GM12878 (cell line): ENCODE results near the gene AP2B1. TPM values are rescaled to one million over a fixed set of nuclear protein-coding genes. Genes with fewer than 3 reads are reported as not detected.

Source experiments
- ATAC-seq: fragments of 200-7000 bp; cut with Tn5 transposase; 3 replicates; pipeline ENCODE4 v1.9.1; 2020; ENCODE audit warnings: mild to moderate bottlenecking, moderate library complexity
- BruUV-seq: library from RNA; stranded (reverse); fragments of 400-500 nt; replicated peaks from 2 replicates; lab custom pipeline; 2021; lab: Mats Ljungman, UMichigan
- CTCF ChIA-PET: fragments of 300-600 bp; sonication (Branson Sonifier 250); formaldehyde crosslinking; extraction: SDS; loops from one replicate; lab custom pipeline; 2021; ENCODE audit warnings: inconsistent platforms; lab: Yijun Ruan, JAX
- POLR2A ChIA-PET: fragments of 350-600 bp; formaldehyde crosslinking; extraction: SDS; loops from one replicate; lab custom pipeline; 2021; ENCODE audit warnings: inconsistent platforms; lab: Charles Lee
- RAD21 ChIA-PET: fragments of 300-600 bp; sonication (Branson Sonifier 250); formaldehyde crosslinking; loops from one replicate; lab custom pipeline; 2023; ENCODE audit warnings: antibody characterized with exemption; ENCODE audit not compliant: unreplicated experiment; lab: Charles Lee
- SMC1A ChIA-PET: fragments of 300-600 bp; sonication (Branson Sonifier 250); formaldehyde crosslinking; loops from one replicate; lab custom pipeline; 2023; ENCODE audit not compliant: unreplicated experiment, uncharacterized antibody; lab: Charles Lee
- DNase-seq: peaks from one replicate; pipeline ENCODE4 v3.0.0-alpha.2; 2011; ENCODE audit warnings: low read depth, low spot score
- FAIRE-seq: peaks from 3 replicates; lab custom pipeline; 2011; peaks lifted over from hg19 to GRCh38; lab: Jason Lieb, UNC
- H2AFZ ChIP-seq: 2 replicates; pipeline ENCODE4 v1.6.0; 2011; ENCODE audit warnings: low read depth, low read length, control low read depth; ENCODE audit not compliant: control insufficient read depth
- H3K27ac ChIP-seq: 2 replicates; pipeline ENCODE4 v1.5.1; 2011; ENCODE audit warnings: control low read depth; ENCODE audit not compliant: control insufficient read depth, insufficient read depth
- H3K27me3 ChIP-seq, 2 experiments: replicated peaks in 1 of 2; 2 replicates each; pipeline versions ENCODE4 v1.6.0 to v1.6.1; 2011; ENCODE audit warnings: low read length in 1 of 2; ENCODE audit not compliant: control insufficient read depth in 2 of 2, insufficient read depth in 2 of 2
- H3K36me3 ChIP-seq, 2 experiments: 2 replicates each; pipeline ENCODE4 v1.5.1; 2011; ENCODE audit warnings: low read length in 1 of 2; ENCODE audit not compliant: control insufficient read depth in 2 of 2, insufficient read depth in 2 of 2
- H3K4me1 ChIP-seq: 2 replicates; pipeline ENCODE4 v1.6.1; 2011; ENCODE audit warnings: mild to moderate bottlenecking, low read length, moderate library complexity, mixed read lengths; ENCODE audit not compliant: control insufficient read depth, insufficient read depth
- H3K4me2 ChIP-seq: 2 replicates; pipeline ENCODE4 v1.6.0; 2011; ENCODE audit warnings: control low read depth; ENCODE audit not compliant: control insufficient read depth, insufficient read depth
- H3K4me3 ChIP-seq: fragments of 200-600 bp; sonication (generic); 2 replicates; pipeline ENCODE4 v1.5.1; 2016
- H3K79me2 ChIP-seq: 2 replicates; pipeline ENCODE4 v1.6.0; 2011; ENCODE audit warnings: low read length; ENCODE audit not compliant: control insufficient read depth, insufficient read depth
- H3K9ac ChIP-seq: 2 replicates; pipeline ENCODE4 v1.8.0; 2011; ENCODE audit warnings: low read length, control low read depth, mixed read lengths; ENCODE audit not compliant: control insufficient read depth, insufficient read depth
- H3K9me3 ChIP-seq: replicated peaks from 3 replicates; pipeline ENCODE4 v1.5.1; 2011; ENCODE audit warnings: mild to moderate bottlenecking, low read length; ENCODE audit not compliant: control insufficient read depth, insufficient read depth
- H4K20me1 ChIP-seq: 2 replicates; pipeline ENCODE4 v1.6.0; 2011; ENCODE audit not compliant: control insufficient read depth, insufficient read depth
- CBX5 ChIP-seq: sonication (generic); IDR thresholded peaks from 2 replicates; pipeline ENCODE4 v1.6.1; 2016; ENCODE audit warnings: low read depth, moderate library complexity, mild to moderate bottlenecking, inconsistent platforms
- GATAD2B ChIP-seq: fragments of 450-650 bp; conservative IDR thresholded peaks from 2 replicates; pipeline ENCODE4 v1.6.1; 2017; ENCODE audit warnings: low read depth, mild to moderate bottlenecking, moderate library complexity
- RBBP5 ChIP-seq: fragments of 200-600 bp; sonication (generic); conservative IDR thresholded peaks from 2 replicates; pipeline ENCODE4 v1.6.1; 2016
- TARDBP ChIP-seq: IDR thresholded peaks from 2 replicates; pipeline ENCODE4 v1.6.1; 2016; ENCODE audit warnings: borderline replicate concordance
- WGBS: methylation state at CpG from one replicate; pipeline ENCODE4 v1.1.6; 2016; ENCODE audit warnings: low lambda C conversion rate; ENCODE audit not compliant: insufficient replicate concordance, insufficient coverage; ENCODE audit errors: missing lambda C conversion rate; 5-methylcytosine and 5-hydroxymethylcytosine counted together
- in situ Hi-C: fragments of 300-500 bp; cut with MboI; formaldehyde crosslinking; loops from 9 replicates; pipeline ENCODE4 v1.14.3; 2018; ENCODE audit warnings: mixed read lengths
- intact Hi-C: fragments of 100-400 bp; cut with micrococcal nuclease; formaldehyde crosslinking; loops from one replicate; pipeline ENCODE4 v1.14.2; 2022; ENCODE audit not compliant: unreplicated experiment
- polyA plus RNA-seq, 11 experiments: library from polyadenylated mRNA; depleted of rRNA in 4 of 11; unstranded in 6 of 11; stranded (reverse) in 5 of 11; fragments of >200 nt; fragmentation: Nextera tagmentation in 4 of 11; fragmentation: Illumina TruSeq in 1 of 11; extraction: Ambion mirVana in 4 of 11; extraction: Trizol in 1 of 11; gene quantifications; 1 replicate in 1 of 11; 2 replicates in 10 of 11; pipeline versions ENCODE4 v1.2.1 to v1.2.3, GENCODE V29; 2011 to 2016; ENCODE audit warnings: inconsistent platforms in 2 of 11, missing spikeins in 2 of 11, low read depth in 1 of 11
- total RNA-seq, 4 experiments: library from RNA; depleted of rRNA in 3 of 4; stranded (reverse); fragments of >200 nt in 3 of 4; fragmentation: Illumina TruSeq in 1 of 4; extraction: Trizol in 1 of 4; gene quantifications; 2 replicates each; pipeline versions ENCODE4 v1.2.1 to v1.2.3, GENCODE V29; 2013 to 2021
- TF ChIP-seq, protein P1 (sequence below): fragments of 450-650 bp; formaldehyde crosslinking; IDR thresholded peaks from 2 replicates; pipeline ENCODE4 v1.5.0; 2022; ENCODE audit warnings: mild to moderate bottlenecking, missing genetic modification characterization
- TF ChIP-seq, protein P2 (sequence below): fragments of 450-650 bp; IDR thresholded peaks from 2 replicates; pipeline ENCODE4 v1.6.1; 2017; ENCODE audit warnings: mild to moderate bottlenecking, moderate library complexity
- TF ChIP-seq, protein P3 (sequence below): fragments of 450-650 bp; IDR thresholded peaks from 2 replicates; pipeline ENCODE4 v1.6.1; 2017; ENCODE audit warnings: mild to moderate bottlenecking, low read depth, inconsistent platforms; ENCODE audit not compliant: poor library complexity, severe bottlenecking

AP2B1 gene
- total and polyA plus RNA-seq, 10 of the 15 experiments (the other 5 are each of a cell fraction or from before 2014, with no cell fraction given) = 18.6 to 112 (median 53.9) TPM

DNA sequence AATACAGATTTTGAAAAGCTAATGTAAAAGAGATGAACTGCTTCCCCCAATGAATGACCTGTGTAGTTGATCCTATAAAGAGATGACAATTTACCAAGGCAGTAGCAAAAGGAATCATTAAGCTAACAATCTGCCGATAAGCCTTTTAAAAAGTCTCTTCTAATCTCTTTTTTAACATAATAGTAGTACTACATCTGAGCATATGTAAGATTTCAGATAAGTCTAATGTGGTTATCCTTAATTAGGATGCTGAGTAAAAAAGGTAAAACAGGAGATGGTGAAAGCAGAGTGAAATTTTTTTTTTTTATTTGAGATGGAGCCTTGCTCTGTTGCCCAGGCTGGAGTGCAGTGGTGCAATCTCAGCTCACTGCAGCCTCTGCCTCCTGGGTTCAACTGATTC, 118.1 kb downstream of the AP2B1 start:
- TF ChIP-seq RBBP5 = no peak
- TF ChIP-seq GATAD2B = no peak
- no peak for TF ChIP-seq CBX5
- DNase-seq = no peak
- H3K79me2 ChIP-seq = no peaks in the 10 kb centered on the region
- no peak overlapping the region for H3K9ac ChIP-seq
- intact Hi-C loops (no loop called here), in situ Hi-C loops (no loop called here)
- no peak overlapping the region for H3K27ac ChIP-seq
- H3K4me3 ChIP-seq = no peak overlapping the region
- no peak for ATAC-seq
- peaks cover 1 to 3% of the 10 kb centered on the region in 2 experiments; a peak in 1 of 4 replicates for H3K36me3 ChIP-seq
- H2AFZ ChIP-seq = no peak overlapping the region
- H4K20me1 ChIP-seq = no peaks in the 10 kb centered on the region
- no peaks in the 10 kb centered on the region; the same call in 1 of the 2 replicates for H3K4me1 ChIP-seq
- FAIRE-seq = no peak
- ChIA-PET RAD21 (no interaction called here), POLR2A (no interaction called here), CTCF (interaction anchor here (0.9 kb wide), 1 partner anchor 92 kb away, joined by 3 read pairs; no protein-coding TSS in a partner anchor), SMC1A (no interaction called here)
- no peak overlapping the region for H3K4me2 ChIP-seq
- BruUV-seq = no TSS peak
- H3K9me3 ChIP-seq = no peaks in the 10 kb centered on the region
- WGBS = 100% methylated on average over 1 of the region's 1 CpG
- no peaks in the 10 kb centered on the region for H3K27me3 ChIP-seq

DNA sequence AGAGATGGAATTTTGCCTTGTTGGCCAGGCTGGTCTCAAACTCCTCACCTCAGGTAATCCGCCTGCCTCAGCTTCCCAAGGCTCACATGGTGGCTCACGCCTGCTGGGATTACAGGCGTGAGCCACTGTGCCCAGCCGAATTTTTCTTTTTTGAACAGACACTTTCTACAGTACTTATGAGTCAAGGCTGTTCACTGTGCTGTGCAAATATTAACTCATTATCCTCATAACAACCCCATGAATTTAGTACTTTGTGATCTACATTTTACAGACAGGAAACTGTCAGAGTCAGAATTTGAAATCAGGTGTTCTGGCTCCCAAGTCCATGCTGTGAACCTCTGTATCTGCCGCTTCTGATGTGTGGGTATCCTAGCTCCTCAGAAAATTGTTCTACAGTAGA, 118.6 kb downstream of the AP2B1 start:
- no TSS peak for BruUV-seq
- ATAC-seq = no peak
- POLR2A ChIA-PET = no interaction called here

More for the DNA sequence above, 118.6 kb downstream of the AP2B1 start:
- H2AFZ ChIP-seq = no peak overlapping the region
- WGBS = 51% methylated on average over 5 of the region's 5 CpGs
- H3K79me2 ChIP-seq = no peaks in the 10 kb centered on the region
- H3K36me3 ChIP-seq = peaks cover 1 to 4% of the 10 kb centered on the region in 2 experiments; a peak in 2 of 4 replicates
- no peaks in the 10 kb centered on the region for H4K20me1 ChIP-seq
- in situ Hi-C loops (no loop called here), intact Hi-C loops (no loop called here)
- SMC1A ChIA-PET = no interaction called here
- no peak for FAIRE-seq
- no peaks in the 10 kb centered on the region; the same call in 1 of the 2 replicates for H3K4me1 ChIP-seq
- no peak overlapping the region for H3K9ac ChIP-seq
- H3K27ac ChIP-seq = no peak overlapping the region
- H3K4me2 ChIP-seq = no peak overlapping the region
- no peak for DNase-seq
- no peak for TF ChIP-seq TARDBP
- TF ChIP-seq, protein P1, sequence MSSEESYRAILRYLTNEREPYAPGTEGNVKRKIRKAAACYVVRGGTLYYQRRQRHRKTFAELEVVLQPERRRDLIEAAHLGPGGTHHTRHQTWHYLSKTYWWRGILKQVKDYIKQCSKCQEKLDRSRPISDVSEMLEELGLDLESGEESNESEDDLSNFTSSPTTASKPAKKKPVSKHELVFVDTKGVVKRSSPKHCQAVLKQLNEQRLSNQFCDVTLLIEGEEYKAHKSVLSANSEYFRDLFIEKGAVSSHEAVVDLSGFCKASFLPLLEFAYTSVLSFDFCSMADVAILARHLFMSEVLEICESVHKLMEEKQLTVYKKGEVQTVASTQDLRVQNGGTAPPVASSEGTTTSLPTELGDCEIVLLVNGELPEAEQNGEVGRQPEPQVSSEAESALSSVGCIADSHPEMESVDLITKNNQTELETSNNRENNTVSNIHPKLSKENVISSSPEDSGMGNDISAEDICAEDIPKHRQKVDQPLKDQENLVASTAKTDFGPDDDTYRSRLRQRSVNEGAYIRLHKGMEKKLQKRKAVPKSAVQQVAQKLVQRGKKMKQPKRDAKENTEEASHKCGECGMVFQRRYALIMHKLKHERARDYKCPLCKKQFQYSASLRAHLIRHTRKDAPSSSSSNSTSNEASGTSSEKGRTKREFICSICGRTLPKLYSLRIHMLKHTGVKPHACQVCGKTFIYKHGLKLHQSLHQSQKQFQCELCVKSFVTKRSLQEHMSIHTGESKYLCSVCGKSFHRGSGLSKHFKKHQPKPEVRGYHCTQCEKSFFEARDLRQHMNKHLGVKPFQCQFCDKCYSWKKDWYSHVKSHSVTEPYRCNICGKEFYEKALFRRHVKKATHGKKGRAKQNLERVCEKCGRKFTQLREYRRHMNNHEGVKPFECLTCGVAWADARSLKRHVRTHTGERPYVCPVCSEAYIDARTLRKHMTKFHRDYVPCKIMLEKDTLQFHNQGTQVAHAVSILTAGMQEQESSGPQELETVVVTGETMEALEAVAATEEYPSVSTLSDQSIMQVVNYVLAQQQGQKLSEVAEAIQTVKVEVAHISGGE (CRISPR knock-in tag) = no peak
- TF ChIP-seq, protein P2, sequence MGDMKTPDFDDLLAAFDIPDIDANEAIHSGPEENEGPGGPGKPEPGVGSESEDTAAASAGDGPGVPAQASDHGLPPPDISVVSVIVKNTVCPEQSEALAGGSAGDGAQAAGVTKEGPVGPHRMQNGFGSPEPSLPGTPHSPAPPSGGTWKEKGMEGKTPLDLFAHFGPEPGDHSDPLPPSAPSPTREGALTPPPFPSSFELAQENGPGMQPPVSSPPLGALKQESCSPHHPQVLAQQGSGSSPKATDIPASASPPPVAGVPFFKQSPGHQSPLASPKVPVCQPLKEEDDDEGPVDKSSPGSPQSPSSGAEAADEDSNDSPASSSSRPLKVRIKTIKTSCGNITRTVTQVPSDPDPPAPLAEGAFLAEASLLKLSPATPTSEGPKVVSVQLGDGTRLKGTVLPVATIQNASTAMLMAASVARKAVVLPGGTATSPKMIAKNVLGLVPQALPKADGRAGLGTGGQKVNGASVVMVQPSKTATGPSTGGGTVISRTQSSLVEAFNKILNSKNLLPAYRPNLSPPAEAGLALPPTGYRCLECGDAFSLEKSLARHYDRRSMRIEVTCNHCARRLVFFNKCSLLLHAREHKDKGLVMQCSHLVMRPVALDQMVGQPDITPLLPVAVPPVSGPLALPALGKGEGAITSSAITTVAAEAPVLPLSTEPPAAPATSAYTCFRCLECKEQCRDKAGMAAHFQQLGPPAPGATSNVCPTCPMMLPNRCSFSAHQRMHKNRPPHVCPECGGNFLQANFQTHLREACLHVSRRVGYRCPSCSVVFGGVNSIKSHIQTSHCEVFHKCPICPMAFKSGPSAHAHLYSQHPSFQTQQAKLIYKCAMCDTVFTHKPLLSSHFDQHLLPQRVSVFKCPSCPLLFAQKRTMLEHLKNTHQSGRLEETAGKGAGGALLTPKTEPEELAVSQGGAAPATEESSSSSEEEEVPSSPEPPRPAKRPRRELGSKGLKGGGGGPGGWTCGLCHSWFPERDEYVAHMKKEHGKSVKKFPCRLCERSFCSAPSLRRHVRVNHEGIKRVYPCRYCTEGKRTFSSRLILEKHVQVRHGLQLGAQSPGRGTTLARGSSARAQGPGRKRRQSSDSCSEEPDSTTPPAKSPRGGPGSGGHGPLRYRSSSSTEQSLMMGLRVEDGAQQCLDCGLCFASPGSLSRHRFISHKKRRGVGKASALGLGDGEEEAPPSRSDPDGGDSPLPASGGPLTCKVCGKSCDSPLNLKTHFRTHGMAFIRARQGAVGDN = no peak
- TF ChIP-seq, protein P3, sequence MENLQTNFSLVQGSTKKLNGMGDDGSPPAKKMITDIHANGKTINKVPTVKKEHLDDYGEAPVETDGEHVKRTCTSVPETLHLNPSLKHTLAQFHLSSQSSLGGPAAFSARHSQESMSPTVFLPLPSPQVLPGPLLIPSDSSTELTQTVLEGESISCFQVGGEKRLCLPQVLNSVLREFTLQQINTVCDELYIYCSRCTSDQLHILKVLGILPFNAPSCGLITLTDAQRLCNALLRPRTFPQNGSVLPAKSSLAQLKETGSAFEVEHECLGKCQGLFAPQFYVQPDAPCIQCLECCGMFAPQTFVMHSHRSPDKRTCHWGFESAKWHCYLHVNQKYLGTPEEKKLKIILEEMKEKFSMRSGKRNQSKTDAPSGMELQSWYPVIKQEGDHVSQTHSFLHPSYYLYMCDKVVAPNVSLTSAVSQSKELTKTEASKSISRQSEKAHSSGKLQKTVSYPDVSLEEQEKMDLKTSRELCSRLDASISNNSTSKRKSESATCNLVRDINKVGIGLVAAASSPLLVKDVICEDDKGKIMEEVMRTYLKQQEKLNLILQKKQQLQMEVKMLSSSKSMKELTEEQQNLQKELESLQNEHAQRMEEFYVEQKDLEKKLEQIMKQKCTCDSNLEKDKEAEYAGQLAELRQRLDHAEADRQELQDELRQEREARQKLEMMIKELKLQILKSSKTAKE = no peak
- CTCF ChIA-PET = interaction anchor here (0.9 kb wide), 1 partner anchor 92 kb away, joined by 3 read pairs; no protein-coding TSS in a partner anchor
- H3K9me3 ChIP-seq = no peaks in the 10 kb centered on the region
- no peaks in the 10 kb centered on the region for H3K27me3 ChIP-seq
- RAD21 ChIA-PET = no interaction called here
- H3K4me3 ChIP-seq = no peak overlapping the region
